Naive B cell (primary cell): ENCODE data around the gene PDP2. TPM values are rescaled to one million over a fixed set of nuclear protein-coding genes. Genes with fewer than 3 reads are reported as not detected.
A peak's percentile ranks its signal among the peaks of the same experiment; 100 is the strongest.
"Not testable (repeated sequence)": the region's sequence is repeated elsewhere in the genome, so short reads cannot be mapped to it uniquely, and the experiment has no call there.

Experiments
- ATAC-seq, 2 donors: fragments of 150-1000 bp; cut with Tn5 transposase; 2 replicates each; pipeline ENCODE4 v1.10.0; 2021; ENCODE audit warnings: low read depth in 2 of 2, mild to moderate bottlenecking in 2 of 2, moderate library complexity in 2 of 2
- DNase-seq: peaks from one replicate; pipeline ENCODE4 v3.0.0; 2022
- H3K27ac Mint-ChIP-seq, 6 donors: one replicate each; pipeline ENCODE4 v1.8.0; 2020 to 2022; ENCODE audit warnings: mild to moderate bottlenecking in 6 of 6, mixed read lengths in 6 of 6, moderate library complexity in 5 of 6, inconsistent platforms in 2 of 6
- H3K27me3 Mint-ChIP-seq, 3 donors: one replicate each; pipeline ENCODE4 v1.8.0; 2021 to 2022; ENCODE audit warnings: mixed read lengths in 3 of 3, mild to moderate bottlenecking in 1 of 3
- H3K36me3 Mint-ChIP-seq, 2 donors: one replicate each; pipeline ENCODE4 v1.8.0; 2020 to 2022; ENCODE audit warnings: mixed read lengths in 2 of 2, inconsistent platforms in 1 of 2, mild to moderate bottlenecking in 1 of 2
- H3K4me1 Mint-ChIP-seq, 3 donors: one replicate each; pipeline ENCODE4 v1.8.0; 2020 to 2022; ENCODE audit warnings: mixed read lengths in 3 of 3, inconsistent platforms in 1 of 3, mild to moderate bottlenecking in 1 of 3, moderate library complexity in 1 of 3
- H3K4me3 Mint-ChIP-seq, 8 donors: one replicate each; pipeline ENCODE4 v1.8.0; 2020 to 2022; ENCODE audit warnings: mild to moderate bottlenecking in 8 of 8, mixed read lengths in 8 of 8, moderate library complexity in 8 of 8, inconsistent platforms in 2 of 8
- H3K9me3 Mint-ChIP-seq, 7 donors: one replicate each; pipeline ENCODE4 v1.8.0; 2020 to 2022; ENCODE audit warnings: mixed read lengths in 7 of 7, mild to moderate bottlenecking in 5 of 7, inconsistent platforms in 2 of 7, moderate library complexity in 1 of 7
- polyA plus RNA-seq, 6 donors: library from polyadenylated mRNA; unstranded; fragments of 300-500 nt; fragmentation: Illumina TruSeq; gene quantifications; one replicate each; pipeline ENCODE4 v1.2.3, GENCODE V29; 2021; ENCODE audit warnings: low read depth in 6 of 6

PDP2 gene
- polyA plus RNA-seq, 6 donors from 2014 or later, result 1.4 to 5.8 (median 1.8) TPM

- Mint-ChIP-seq H3K4me1 (peaks cover 0 to 11% (median 0%) of the 10 kb centered on the region in 3 donors), H3K4me3 (no peak overlapping the region), H3K36me3 (no peaks in the 10 kb centered on the region), H3K27ac (peak overlapping the region in 3 of 6 donors; percentile 47 to 78 (median 73)), H3K9me3 (no peaks in the 10 kb centered on the region), H3K27me3 (peaks cover 0 to 5% (median under 1%) of the 10 kb centered on the region in 3 donors)
- no peak for DNase-seq
- no peak for ATAC-seq
These were observed 15.3 kb downstream of the PDP2 start for GRCh38 chr16:66895689-66895979.

GRCh38 chr16:66895999-66896398 lies 15.7 kb downstream of the PDP2 start:
- Mint-ChIP-seq H3K27me3 (peaks cover 0 to 5% (median 4%) of the 10 kb centered on the region in 3 donors), H3K4me1 (peaks cover 0 to 11% (median 0%) of the 10 kb centered on the region in 3 donors), H3K4me3 (no peak overlapping the region), H3K9me3 (no peaks in the 10 kb centered on the region), H3K27ac (peak overlapping the region in 1 of 6 donors; percentile 78), H3K36me3 (no peaks in the 10 kb centered on the region)
- DNase-seq (no peak), ATAC-seq (no peak)

- H3K36me3 Mint-ChIP-seq, DNase-seq, H3K9me3 Mint-ChIP-seq, H3K27me3 Mint-ChIP-seq, H3K4me3 Mint-ChIP-seq, ATAC-seq: not testable (repeated sequence)
- Mint-ChIP-seq H3K27ac (peak overlapping the region in 1 of 6 donors; percentile 56), H3K4me1 (peaks cover 0 to 11% (median 0%) of the 10 kb centered on the region in 3 donors)
These were observed 16.4 kb downstream of the PDP2 start for GRCh38 chr16:66896682-66897081.

GRCh38 chr16:66898207-66898606 lies 17.9 kb downstream of the PDP2 start:
- ATAC-seq, result no peak
- H3K36me3 Mint-ChIP-seq, result no peaks in the 10 kb centered on the region
- peaks cover 0 to 11% (median 0%) of the 10 kb centered on the region in 3 donors for H3K4me1 Mint-ChIP-seq
- no peak for DNase-seq
- peaks cover 0 to 5% (median 5%) of the 10 kb centered on the region in 3 donors for H3K27me3 Mint-ChIP-seq
- peak overlapping the region in 1 of 6 donors; percentile 8 for H3K27ac Mint-ChIP-seq
- no peaks in the 10 kb centered on the region for H3K9me3 Mint-ChIP-seq
- H3K4me3 Mint-ChIP-seq, result peak overlapping the region in 1 of 8 donors; percentile 21

- Mint-ChIP-seq H3K9me3 (no peaks in the 10 kb centered on the region), H3K36me3 (no peaks in the 10 kb centered on the region), H3K4me3 (no peak overlapping the region), H3K27ac (peak overlapping the region in 1 of 6 donors; percentile 65), H3K4me1 (peaks cover 0 to 11% (median 0%) of the 10 kb centered on the region in 3 donors), H3K27me3 (peaks cover 0 to 5% (median 5%) of the 10 kb centered on the region in 3 donors)
- ATAC-seq (no peak), DNase-seq (no peak)
These were observed 18.6 kb downstream of the PDP2 start for GRCh38 chr16:66898933-66899309.

- H3K4me3 Mint-ChIP-seq, result no peak overlapping the region
- no peaks in the 10 kb centered on the region for H3K9me3 Mint-ChIP-seq
- H3K27me3 Mint-ChIP-seq, result peaks cover 0 to 5% (median 5%) of the 10 kb centered on the region in 3 donors
- H3K4me1 Mint-ChIP-seq, result peaks cover 0 to 9% (median 0%) of the 10 kb centered on the region in 3 donors
- DNase-seq (no peak), ATAC-seq (no peak)
- no peaks in the 10 kb centered on the region for H3K36me3 Mint-ChIP-seq
- peak overlapping the region in 1 of 6 donors; percentile 65 for H3K27ac Mint-ChIP-seq
These were observed 19.1 kb downstream of the PDP2 start for GRCh38 chr16:66899310-66899944.

GRCh38 chr16:66899945-66900710 lies 19.8 kb downstream of the PDP2 start:
- H3K4me1 Mint-ChIP-seq, result peaks cover 0 to 3% (median 0%) of the 10 kb centered on the region in 3 donors
- no peaks in the 10 kb centered on the region for H3K36me3 Mint-ChIP-seq

GRCh38 chr16:66900721-66901441 lies 20.6 kb downstream of the PDP2 start:
- ATAC-seq, result no peak
- Mint-ChIP-seq H3K27ac (no peak overlapping the region), H3K4me1 (peaks cover 0 to 4% (median 0%) of the 10 kb centered on the region in 3 donors), H3K4me3 (peak overlapping the region in 1 of 8 donors; percentile 68), H3K27me3 (peaks cover 0 to 5% (median 5%) of the 10 kb centered on the region in 3 donors), H3K9me3 (no peaks in the 10 kb centered on the region), H3K36me3 (no peaks in the 10 kb centered on the region)
- no peak for DNase-seq

More at GRCh38 chr16:66899945-66900710, 19.8 kb downstream of the PDP2 start:
- H3K4me3 Mint-ChIP-seq, result no peak overlapping the region
- peaks cover 0 to 5% (median 5%) of the 10 kb centered on the region in 3 donors for H3K27me3 Mint-ChIP-seq
- ATAC-seq (no peak), DNase-seq (no peak)
- H3K27ac Mint-ChIP-seq, result no peak overlapping the region
- H3K9me3 Mint-ChIP-seq, result no peaks in the 10 kb centered on the region

- no peak for ATAC-seq
- Mint-ChIP-seq H3K4me1 (peaks cover 0 to 6% (median 0%) of the 10 kb centered on the region in 3 donors), H3K9me3 (peaks cover 0 to 1% (median 0%) of the 10 kb centered on the region in 7 donors), H3K36me3 (no peaks in the 10 kb centered on the region), H3K4me3 (no peak overlapping the region), H3K27ac (no peak overlapping the region), H3K27me3 (peaks cover 0 to 5% (median 5%) of the 10 kb centered on the region in 3 donors)
- no peak for DNase-seq
These were observed 21.3 kb downstream of the PDP2 start for GRCh38 chr16:66901626-66902025.

- DNase-seq, result no peak
- no peak overlapping the region for H3K4me3 Mint-ChIP-seq
- no peak for ATAC-seq
- H3K27ac Mint-ChIP-seq, result no peak overlapping the region
- no peaks in the 10 kb centered on the region for H3K36me3 Mint-ChIP-seq
- H3K27me3 Mint-ChIP-seq, result peaks cover 0 to 5% (median 5%) of the 10 kb centered on the region in 3 donors
- H3K9me3 Mint-ChIP-seq, result peaks cover 0 to 1% (median 0%) of the 10 kb centered on the region in 7 donors
- H3K4me1 Mint-ChIP-seq, result peaks cover 0 to 6% (median 0%) of the 10 kb centered on the region in 3 donors
These were observed 22.6 kb downstream of the PDP2 start for GRCh38 chr16:66902648-66903543.

- Mint-ChIP-seq H3K9me3 (peaks cover 0 to 1% (median 0%) of the 10 kb centered on the region in 7 donors), H3K4me3 (no peak overlapping the region), H3K36me3 (no peaks in the 10 kb centered on the region), H3K27ac (peak overlapping the region in 1 of 6 donors; percentile 39), H3K27me3 (peaks cover 0 to 12% (median 11%) of the 10 kb centered on the region in 3 donors), H3K4me1 (peaks cover 0 to 6% (median 0%) of the 10 kb centered on the region in 3 donors)
- no peak for ATAC-seq
- no peak for DNase-seq
These were observed 23.5 kb downstream of the PDP2 start for GRCh38 chr16:66903544-66904427.

- no peak overlapping the region for H3K4me3 Mint-ChIP-seq
- no peak overlapping the region for H3K27ac Mint-ChIP-seq
- ATAC-seq (no peak), DNase-seq (no peak)
- no peaks in the 10 kb centered on the region for H3K36me3 Mint-ChIP-seq
- peaks cover 0 to 12% (median 10%) of the 10 kb centered on the region in 3 donors for H3K27me3 Mint-ChIP-seq
- H3K9me3 Mint-ChIP-seq, result peaks cover 0 to 1% (median 0%) of the 10 kb centered on the region in 7 donors
- H3K4me1 Mint-ChIP-seq, result peaks cover 0 to 6% (median 0%) of the 10 kb centered on the region in 3 donors
These were observed 24.1 kb downstream of the PDP2 start for GRCh38 chr16:66904428-66904845.
